Endothelial cell of umbilical vein (primary cell): Measurements from ENCODE around the gene CEP55. TPM values are rescaled to one million over a fixed set of nuclear protein-coding genes. Genes with fewer than 3 reads are reported as not detected.
"Not testable (repeated sequence)": the region's sequence is repeated elsewhere in the genome, so short reads cannot be mapped to it uniquely, and the experiment has no call there.

Experiments used
- BruUV-seq: library from RNA; stranded (reverse); fragments of 400-500 nt; replicated peaks from 2 replicates; lab custom pipeline; 2021; lab: Mats Ljungman, UMichigan
- CTCF ChIA-PET: fragments of 300-600, 350-600 bp; sonication (Branson Sonifier 250); formaldehyde crosslinking; loops from one replicate; lab custom pipeline; 2021; ENCODE audit warnings: antibody characterized with exemption, inconsistent platforms; lab: Charles Lee
- POLR2A ChIA-PET: fragments of 300-600, 350-600 bp; sonication (Branson Sonifier 250); formaldehyde crosslinking; loops from one replicate; lab custom pipeline; 2021; ENCODE audit warnings: antibody characterized with exemption, inconsistent platforms; lab: Charles Lee
- DNase-seq: peaks from one replicate; pipeline ENCODE4 v3.0.0-alpha.2; 2011; ENCODE audit warnings: low read depth, low spot score
- FAIRE-seq: peaks from 2 replicates; lab custom pipeline; 2011; peaks lifted over from hg19 to GRCh38; lab: Jason Lieb, UNC
- H2AFZ ChIP-seq: 2 replicates; pipeline ENCODE4 v1.6.0; 2012; ENCODE audit warnings: low read depth, low read length, control low read depth, inconsistent platforms
- H3K27ac ChIP-seq: 2 replicates; pipeline ENCODE4 v1.5.1; 2011; ENCODE audit warnings: low read depth, mild to moderate bottlenecking, control low read depth, low read length, moderate library complexity; ENCODE audit not compliant: insufficient read depth
- H3K27me3 ChIP-seq, 2 experiments: 2 replicates each; pipeline versions ENCODE4 v1.6.0 to v1.6.1; 2011; ENCODE audit warnings: low read length in 2 of 2, mixed read lengths in 1 of 2; ENCODE audit not compliant: control insufficient read depth in 2 of 2, insufficient read depth in 2 of 2
- H3K36me3 ChIP-seq, 2 experiments: 2 replicates in 1 of 2; 3 replicates in 1 of 2; pipeline ENCODE4 v1.5.1; 2011; ENCODE audit warnings: low read length in 2 of 2, mild to moderate bottlenecking in 1 of 2, moderate library complexity in 1 of 2; ENCODE audit not compliant: control insufficient read depth in 2 of 2, insufficient read depth in 2 of 2; ENCODE audit errors: extremely low read depth in 1 of 2
- H3K4me1 ChIP-seq: 3 replicates; pipeline ENCODE4 v1.5.1; 2011; ENCODE audit warnings: mild to moderate bottlenecking, low read length; ENCODE audit not compliant: control insufficient read depth, insufficient read depth; ENCODE audit errors: extremely low read depth
- H3K4me2 ChIP-seq: 2 replicates; pipeline ENCODE4 v1.6.1; 2011; ENCODE audit warnings: low read length, control low read depth, mixed read lengths; ENCODE audit not compliant: insufficient read depth
- H3K4me3 ChIP-seq, 3 experiments: fragments of 200-600 bp in 1 of 3; sonication (generic), shearing (Covaris generic) in 1 of 3; replicated peaks in 1 of 3; 2 replicates each; pipeline ENCODE4 v1.5.1; 2011 to 2016; ENCODE audit warnings: control low read depth in 3 of 3, low read length in 3 of 3, mild to moderate bottlenecking in 2 of 3, inconsistent platforms in 1 of 3, low read depth in 1 of 3, moderate library complexity in 1 of 3; ENCODE audit not compliant: insufficient read depth in 1 of 3
- H3K79me2 ChIP-seq: 2 replicates; pipeline ENCODE4 v1.6.0; 2012; ENCODE audit warnings: low read length, inconsistent platforms; ENCODE audit not compliant: control insufficient read depth, insufficient read depth
- H3K9ac ChIP-seq: replicated peaks from 2 replicates; pipeline ENCODE3; 2011; ENCODE audit warnings: low read length, control low read depth; ENCODE audit not compliant: insufficient read depth; ENCODE audit errors: extremely low read depth
- H3K9me1 ChIP-seq: replicated peaks from 3 replicates; pipeline ENCODE4 v1.6.0; 2011; ENCODE audit warnings: mild to moderate bottlenecking, low read length; ENCODE audit not compliant: control insufficient read depth, insufficient read depth; ENCODE audit errors: extremely low read depth
- H3K9me3 ChIP-seq: replicated peaks from 2 replicates; pipeline ENCODE4 v1.5.1; 2012; ENCODE audit warnings: low read length, inconsistent platforms; ENCODE audit not compliant: control insufficient read depth, insufficient read depth
- H4K20me1 ChIP-seq: replicated peaks from 2 replicates; pipeline ENCODE3; 2011; ENCODE audit warnings: mild to moderate bottlenecking, low read length; ENCODE audit not compliant: control insufficient read depth, insufficient read depth; ENCODE audit errors: extremely low read depth
- CTCF ChIP-seq, 2 donors: IDR thresholded peaks; 1 replicate in 1 of 2; 2 replicates in 1 of 2; pipeline ENCODE4 v1.5.1; 2011; ENCODE audit warnings: low read length in 2 of 2, mild to moderate bottlenecking in 2 of 2, moderate library complexity in 2 of 2, control low read depth in 1 of 2, inconsistent platforms in 1 of 2, low read depth in 1 of 2; ENCODE audit not compliant: insufficient read depth in 1 of 2; ENCODE audit errors: extremely low read depth in 1 of 2
- EZH2 ChIP-seq: IDR thresholded peaks from 2 replicates; pipeline ENCODE4 v1.6.1; 2012; ENCODE audit warnings: borderline replicate concordance, low read depth, mild to moderate bottlenecking, moderate library complexity, low read length, inconsistent platforms; ENCODE audit not compliant: severe bottlenecking
- FOS ChIP-seq: IDR thresholded peaks from 2 replicates; pipeline ENCODE4 v1.6.1; 2011; ENCODE audit warnings: mild to moderate bottlenecking, low read length, moderate library complexity, borderline replicate concordance; ENCODE audit not compliant: insufficient read depth
- GATA2 ChIP-seq: IDR thresholded peaks from 2 replicates; pipeline ENCODE4 v1.7.0; 2011; ENCODE audit warnings: low read depth, mild to moderate bottlenecking, moderate library complexity, mixed read lengths, low read length; ENCODE audit not compliant: insufficient read length, insufficient read depth
- JUN ChIP-seq: IDR thresholded peaks from 2 replicates; pipeline ENCODE4 v1.6.1; 2011; ENCODE audit warnings: borderline replicate concordance, low read depth; ENCODE audit not compliant: insufficient read length, insufficient read depth
- MAX ChIP-seq: IDR thresholded peaks from 2 replicates; pipeline ENCODE4 v1.6.1; 2011; ENCODE audit not compliant: insufficient read depth, insufficient read length
- MYC ChIP-seq: IDR thresholded peaks from one replicate; pipeline ENCODE4 v1.6.1; 2011; ENCODE audit warnings: mild to moderate bottlenecking, low read depth, low read length
- POLR2A ChIP-seq: IDR thresholded peaks from 2 replicates; pipeline ENCODE4 v1.6.1; 2012; ENCODE audit warnings: low read depth, mild to moderate bottlenecking, control low read depth, low read length
- POLR2AphosphoS5 ChIP-seq: IDR thresholded peaks from 2 replicates; pipeline ENCODE4 v1.6.1; 2012; ENCODE audit warnings: low read depth, mild to moderate bottlenecking, control low read depth, low read length, moderate library complexity; ENCODE audit not compliant: insufficient read depth
- dilution Hi-C: fragments of 300-500 bp; cut with MboI; formaldehyde crosslinking; loops from one replicate; pipeline ENCODE4 v1.15.0; 2019; ENCODE audit warnings: low sequenced_read_pairs; ENCODE audit not compliant: extremely low pct_ligation_motif_present
- intact Hi-C: fragments of 100-400 bp; cut with micrococcal nuclease; formaldehyde crosslinking; loops from one replicate; pipeline ENCODE4 v1.10.0; 2022
- polyA plus RNA-seq, 4 experiments: library from polyadenylated mRNA; depleted of rRNA in 3 of 4; stranded (reverse) in 3 of 4; unstranded in 1 of 4; fragments of >200 nt; gene quantifications; 2 replicates each; pipeline versions ENCODE4 v1.2.1 to v1.2.3, GENCODE V29; 2011 to 2012; ENCODE audit warnings: missing spikeins in 1 of 4
- total RNA-seq: library from RNA; stranded (reverse); gene quantifications from 2 replicates; pipeline ENCODE4 v1.2.3, GENCODE V29; 2021

The CEP55 gene
- total and polyA plus RNA-seq, 2 donors (not counting 3 experiments of a cell fraction or from before 2014, with no cell fraction given): 17.4 to 63.0 TPM

GRCh38 chr10:93535293-93535692, 38.9 kb downstream of the CEP55 start:
- Histone ChIP-seq H3K4me1 (no peaks in the 10 kb centered on the region), H3K9me3 (no peaks in the 10 kb centered on the region), H4K20me1 (no peaks in the 10 kb centered on the region), H3K4me2 (no peak overlapping the region), H3K9ac (no peak overlapping the region), H3K9me1 (no peaks in the 10 kb centered on the region), H3K4me3 (no peak overlapping the region), H3K27ac (no peak overlapping the region), H2AFZ (no peak overlapping the region), H3K36me3 (no peaks in the 10 kb centered on the region), H3K27me3 (peaks cover 0 to 2% of the 10 kb centered on the region in 2 experiments), H3K79me2 (no peaks in the 10 kb centered on the region)
- intact Hi-C loops: no loop called here
- CTCF ChIA-PET: interaction anchor here (1.0 to 1.5 kb wide), 3 partner anchors 9 to 145 kb away, joined by 3 to 4 read pairs (median 3); no protein-coding TSS in a partner anchor
- dilution Hi-C loops: no loop called here
- POLR2A ChIA-PET: no interaction called here
- DNase-seq: no peak
- FAIRE-seq: no peak
- BruUV-seq: no TSS peak
- TF ChIP-seq MAX (no peak), JUN (no peak), MYC (no peak), CTCF (IDR thresholded peaks at IDR 0.05; ENCODE audit: extremely low read depth in 1 of 2, insufficient read depth in 1 of 2, low read depth in 1 of 2, low read length in 2 of 2) (no peak), GATA2 (no peak), EZH2 (no peak), FOS (no peak), POLR2AphosphoS5 (no peak), POLR2A (no peak)

GRCh38 chr10:93540871-93541270, 44.5 kb downstream of the CEP55 start:
- FAIRE-seq, intact Hi-C loops, H3K9me3 ChIP-seq, H3K9me1 ChIP-seq, H3K36me3 ChIP-seq, H3K4me3 ChIP-seq, H3K4me2 ChIP-seq, POLR2A ChIA-PET, H3K27me3 ChIP-seq, H3K27ac ChIP-seq, H4K20me1 ChIP-seq, dilution Hi-C loops, H3K9ac ChIP-seq, H2AFZ ChIP-seq, BruUV-seq, DNase-seq, H3K79me2 ChIP-seq, H3K4me1 ChIP-seq: not testable (repeated sequence)
- CTCF ChIA-PET: interaction anchor here (2.0 kb wide), 1 partner anchor 11 kb away, joined by 5 read pairs; no protein-coding TSS in a partner anchor
